Right lobe of liver (tissue), 4 donors: ENCODE measurements around the gene SUSD6.

Experiments
- POLR2A ChIP-seq: fragments of 450-650 bp; IDR thresholded peaks from one replicate; pipeline ENCODE4 v1.6.1; 2017; ENCODE audit warnings: antibody characterized with exemption, mild to moderate bottlenecking
- TF ChIP-seq, protein P1 (sequence below), 4 donors: fragments of 200-600 bp in 3 of 4; fragments of 450-650 bp in 1 of 4; IDR thresholded peaks; one replicate each; pipeline versions ENCODE4 v1.5.1 to v1.8.0; 2016 to 2022; ENCODE audit warnings: antibody characterized with exemption in 4 of 4, mild to moderate bottlenecking in 2 of 4
- donor health status: DM: no; HTN: no; CAD: no.
- donor health status: DM: no; HTN: no; CAD: no.
- donor health status: DM: no; HTN: yes; CAD: no.

- TF ChIP-seq, protein P1, sequence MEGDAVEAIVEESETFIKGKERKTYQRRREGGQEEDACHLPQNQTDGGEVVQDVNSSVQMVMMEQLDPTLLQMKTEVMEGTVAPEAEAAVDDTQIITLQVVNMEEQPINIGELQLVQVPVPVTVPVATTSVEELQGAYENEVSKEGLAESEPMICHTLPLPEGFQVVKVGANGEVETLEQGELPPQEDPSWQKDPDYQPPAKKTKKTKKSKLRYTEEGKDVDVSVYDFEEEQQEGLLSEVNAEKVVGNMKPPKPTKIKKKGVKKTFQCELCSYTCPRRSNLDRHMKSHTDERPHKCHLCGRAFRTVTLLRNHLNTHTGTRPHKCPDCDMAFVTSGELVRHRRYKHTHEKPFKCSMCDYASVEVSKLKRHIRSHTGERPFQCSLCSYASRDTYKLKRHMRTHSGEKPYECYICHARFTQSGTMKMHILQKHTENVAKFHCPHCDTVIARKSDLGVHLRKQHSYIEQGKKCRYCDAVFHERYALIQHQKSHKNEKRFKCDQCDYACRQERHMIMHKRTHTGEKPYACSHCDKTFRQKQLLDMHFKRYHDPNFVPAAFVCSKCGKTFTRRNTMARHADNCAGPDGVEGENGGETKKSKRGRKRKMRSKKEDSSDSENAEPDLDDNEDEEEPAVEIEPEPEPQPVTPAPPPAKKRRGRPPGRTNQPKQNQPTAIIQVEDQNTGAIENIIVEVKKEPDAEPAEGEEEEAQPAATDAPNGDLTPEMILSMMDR (IDR thresholded peaks at IDR 0.05): no peak
- no peak for TF ChIP-seq POLR2A
These were observed 39.6 kb downstream of the SUSD6 start for GRCh38 chr14:69650948-69651369.
